HG03039 (cell line): Measurements from ENCODE around the gene SFTPA2.
"Not testable (repeated sequence)": the region's sequence is repeated elsewhere in the genome, so short reads cannot be mapped to it uniquely, and the experiment has no call there.

Source experiments
- ATAC-seq: cut with Tn5 transposase; IDR thresholded peaks from one replicate; pipeline ENCODE4 v1.9.1; 2021; ENCODE audit warnings: mild to moderate bottlenecking, moderate library complexity; ENCODE audit not compliant: unreplicated experiment

The SFTPA2 gene

DNA sequence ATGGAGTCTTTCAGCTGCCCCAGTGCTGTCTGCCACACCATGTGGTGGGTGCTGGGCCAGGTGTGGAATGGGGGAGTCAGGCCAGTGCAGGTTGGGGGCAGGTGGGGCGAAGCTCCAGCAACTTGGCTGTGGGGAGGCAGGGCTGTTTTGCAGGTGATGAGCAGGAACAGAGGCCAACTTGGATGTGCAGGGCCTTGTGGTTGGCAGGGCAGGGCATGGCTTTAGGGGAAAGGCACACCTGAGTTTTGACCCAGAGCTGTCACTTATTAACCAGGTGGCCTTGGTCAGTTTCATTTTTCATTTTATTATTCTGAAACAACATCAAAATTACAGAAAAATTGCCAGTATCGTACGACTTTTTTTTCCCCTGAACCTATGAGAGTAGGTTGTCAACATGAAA lies 1.1 kb upstream of the SFTPA2 start:
- ATAC-seq, result no peak

DNA sequence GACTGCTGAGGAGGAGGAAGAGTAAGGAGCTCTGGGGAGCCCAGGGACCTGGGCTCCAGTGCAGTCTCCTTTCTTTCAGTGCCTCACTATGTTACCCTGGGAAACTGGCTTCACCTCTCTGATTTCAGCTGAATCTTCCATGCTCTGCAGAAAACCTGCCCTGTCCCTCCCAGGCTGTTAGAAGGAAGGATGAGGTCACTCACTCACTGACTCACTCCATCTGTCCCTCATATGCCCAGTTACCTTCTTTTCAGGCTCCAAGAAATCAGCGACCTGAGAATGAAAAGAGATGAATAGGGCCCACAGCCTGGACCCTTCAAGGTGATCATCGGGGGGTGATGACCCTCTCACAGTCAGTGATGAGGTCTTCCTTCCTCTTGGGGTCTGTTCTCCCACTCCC lies 481 bp downstream of the SFTPA2 start:
- no peak for ATAC-seq

DNA sequence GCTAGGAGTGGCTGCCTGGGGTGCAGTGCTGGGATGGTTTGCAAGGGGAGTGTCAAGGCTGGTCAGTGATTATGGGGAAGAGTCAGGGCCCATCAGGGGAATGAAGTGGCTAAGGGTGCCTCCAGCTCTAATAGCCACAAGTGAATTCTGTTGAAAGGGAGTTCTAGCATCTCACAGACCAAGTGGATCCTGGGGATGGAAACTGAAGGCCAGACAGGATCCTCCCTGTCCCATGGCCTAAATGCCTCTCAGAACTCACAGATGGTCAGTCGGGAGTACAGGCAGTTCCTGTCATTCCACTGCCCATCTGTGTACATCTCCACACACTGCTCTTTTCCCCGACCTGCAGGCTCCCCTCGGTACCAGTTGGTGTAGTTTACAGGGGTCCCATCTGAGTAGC lies 3.2 kb downstream of the SFTPA2 start:
- not testable (repeated sequence) for ATAC-seq

DNA sequence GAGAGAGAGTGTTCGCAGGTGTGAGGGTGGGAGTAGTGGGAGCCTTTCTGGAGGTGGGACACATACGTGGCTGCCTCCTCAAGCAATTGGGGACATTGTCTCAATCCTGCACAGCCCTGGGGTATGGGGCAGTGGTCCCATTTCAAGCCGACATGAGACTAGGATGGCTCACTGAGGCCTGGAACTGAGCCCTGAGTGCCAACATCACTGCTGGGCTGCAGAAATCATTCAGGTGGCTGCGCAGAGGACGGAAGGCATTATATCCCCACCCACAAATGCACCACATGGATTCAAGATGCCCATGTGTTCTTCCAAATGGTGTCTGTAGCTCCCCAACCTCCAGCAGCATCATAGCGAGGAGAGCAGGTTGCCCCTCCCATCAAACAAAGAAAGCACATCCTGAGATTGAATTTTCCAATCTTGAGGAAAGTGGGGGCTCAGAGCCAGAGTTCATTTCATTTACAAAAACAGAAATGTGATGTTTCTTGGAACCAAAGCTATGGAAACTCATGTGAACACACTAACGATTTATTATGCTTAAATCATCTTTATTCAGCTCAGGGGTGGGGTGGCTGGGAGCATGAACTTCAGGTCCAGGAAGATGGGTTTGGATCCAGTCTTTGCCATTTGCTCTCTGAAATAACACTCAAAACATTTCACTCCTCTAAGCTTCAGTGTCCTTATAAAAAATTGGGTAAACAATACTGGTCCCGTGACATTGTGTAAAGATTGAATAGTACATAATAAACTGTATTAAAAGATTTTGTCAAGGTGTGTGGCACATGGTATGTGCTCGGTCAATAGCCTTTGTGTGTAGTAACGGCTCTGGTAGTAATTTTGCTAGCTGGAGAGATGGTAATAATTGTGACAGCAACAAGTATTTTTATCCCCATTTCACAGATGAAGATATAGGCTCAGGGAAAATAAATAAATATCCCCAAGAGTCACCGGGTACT lies 4.6 kb downstream of the SFTPA2 start:
- no peak for ATAC-seq

DNA sequence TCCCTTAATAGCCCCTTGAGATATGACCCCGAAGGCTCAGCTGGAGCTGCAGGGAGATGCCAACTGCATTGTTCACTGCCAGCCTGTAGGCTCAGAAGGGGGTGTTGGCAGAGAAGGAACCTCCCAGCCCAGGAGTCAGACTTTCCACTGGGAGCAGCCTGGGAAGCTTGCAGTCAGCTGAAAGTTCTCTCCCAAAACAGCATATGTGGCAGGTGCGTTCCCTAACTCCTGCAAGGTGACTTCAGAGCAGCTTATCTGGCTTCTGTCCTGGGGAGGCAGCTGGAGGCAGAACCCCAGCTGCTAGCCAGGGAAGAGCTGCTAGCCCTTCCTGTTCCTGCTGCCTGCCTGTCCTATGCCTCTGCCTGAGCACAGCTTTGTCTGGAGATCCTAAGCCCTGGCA lies 8.1 kb downstream of the SFTPA2 start:
- no peak for ATAC-seq

DNA sequence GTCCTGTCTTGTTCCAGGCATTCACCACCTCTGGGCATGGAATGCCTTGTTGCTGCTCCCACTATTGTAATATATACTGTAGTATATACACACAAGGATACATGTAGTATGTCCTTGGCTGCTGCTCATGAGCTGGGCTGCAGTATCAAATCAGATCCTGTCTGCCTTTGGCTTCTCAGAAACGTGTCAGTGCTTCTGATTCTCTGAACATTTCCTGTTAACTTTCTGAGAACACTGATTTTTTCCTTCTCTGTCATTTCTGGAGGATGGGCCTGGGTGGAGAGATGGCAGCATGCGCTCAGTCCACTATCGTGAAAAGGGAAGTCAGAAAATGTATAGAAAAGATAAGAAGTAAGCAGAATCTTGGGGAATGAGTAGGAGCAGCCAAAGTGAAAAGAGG lies 12.2 kb downstream of the SFTPA2 start:
- ATAC-seq, result no peak

DNA sequence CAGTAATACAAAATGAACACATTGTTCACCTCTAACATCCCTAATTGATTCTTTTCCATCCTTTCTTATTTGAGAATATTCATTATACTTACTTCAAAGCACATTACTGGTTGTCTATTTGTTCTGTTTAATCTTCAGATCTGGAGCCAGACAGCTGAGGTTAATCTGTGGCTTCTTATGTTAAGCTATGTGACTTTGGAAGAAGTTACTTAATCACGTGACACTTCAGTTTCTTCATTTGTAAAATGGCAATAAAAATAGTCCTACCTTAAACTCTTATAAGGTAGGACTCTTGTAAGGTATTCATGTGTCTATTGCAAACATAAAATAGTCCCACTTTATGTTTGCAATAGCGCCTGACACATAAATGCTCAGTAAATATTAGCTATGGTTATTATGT lies 13.1 kb downstream of the SFTPA2 start:
- not testable (repeated sequence) for ATAC-seq

DNA sequence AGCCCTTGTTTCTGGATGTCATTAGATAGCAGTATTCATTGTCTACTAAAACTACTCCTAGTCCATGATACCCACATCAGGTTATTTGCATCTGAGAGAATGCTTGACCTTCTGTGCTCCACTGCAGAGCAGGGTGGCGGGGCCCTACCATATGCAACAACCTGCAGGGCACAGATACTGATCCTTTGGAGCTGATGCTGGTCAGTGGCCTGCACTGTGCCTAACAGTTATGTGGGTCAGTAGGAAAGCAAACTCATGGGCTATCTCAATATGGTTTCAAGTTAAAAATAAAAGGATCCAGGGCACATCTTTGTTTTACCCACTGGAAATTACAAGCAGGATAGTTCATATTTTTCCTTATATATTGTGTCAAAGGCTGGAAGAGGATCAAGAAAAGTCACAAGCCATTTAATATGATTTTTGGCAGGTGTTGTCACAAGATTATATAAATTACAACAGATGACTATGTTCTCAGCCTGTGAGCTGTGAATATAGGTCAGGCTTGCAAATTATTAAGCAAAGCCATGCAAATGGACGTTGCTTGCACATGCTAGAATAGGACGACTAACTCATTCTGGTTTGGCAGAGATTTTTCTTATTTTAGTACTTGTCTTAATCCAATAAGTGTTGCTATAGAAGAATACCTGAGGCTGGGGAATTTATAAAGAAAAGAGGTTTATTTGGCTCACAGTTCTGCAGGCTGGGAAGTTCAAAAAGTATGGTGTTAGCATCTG lies 15.1 kb downstream of the SFTPA2 start:
- ATAC-seq, result not testable (repeated sequence)

DNA sequence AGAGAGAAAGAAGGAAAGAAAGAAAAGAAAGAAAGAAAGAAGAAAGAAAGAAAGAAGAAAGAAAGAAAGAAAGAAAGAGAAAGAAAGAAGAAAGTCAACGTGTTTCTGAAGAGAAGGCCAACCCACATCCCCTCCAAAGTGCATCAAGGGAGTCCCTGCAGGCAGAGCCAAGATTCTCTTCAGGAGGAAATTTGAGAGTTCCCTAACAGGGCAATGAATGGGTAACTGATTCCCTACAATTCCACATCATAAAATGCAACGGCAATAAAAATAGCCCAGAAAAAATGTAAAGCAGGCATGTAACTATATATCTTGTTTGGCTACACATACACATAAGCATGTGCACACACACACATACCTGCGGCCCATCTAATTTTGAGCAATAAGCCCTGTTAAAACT lies 15.8 kb downstream of the SFTPA2 start:
- not testable (repeated sequence) for ATAC-seq

DNA sequence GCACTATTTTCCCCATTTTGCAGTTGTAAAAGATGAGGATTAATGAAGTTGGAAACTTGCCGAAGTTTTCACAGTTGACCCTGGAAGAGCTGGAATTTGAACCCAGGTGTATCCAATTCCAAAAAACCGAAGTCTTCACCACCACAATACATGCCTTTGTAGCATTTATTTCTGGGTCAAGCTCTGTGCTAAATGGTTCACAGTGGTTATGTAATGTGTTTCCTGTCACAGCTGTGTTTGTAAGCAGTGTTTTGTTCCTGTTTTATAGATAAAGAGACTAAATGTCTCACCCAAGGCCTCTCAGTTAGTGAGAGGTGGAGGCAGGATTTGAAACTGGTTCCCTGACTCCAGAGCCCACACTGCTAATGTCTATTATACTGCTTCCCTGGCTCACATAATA lies 17.6 kb downstream of the SFTPA2 start:
- ATAC-seq, result no peak

DNA sequence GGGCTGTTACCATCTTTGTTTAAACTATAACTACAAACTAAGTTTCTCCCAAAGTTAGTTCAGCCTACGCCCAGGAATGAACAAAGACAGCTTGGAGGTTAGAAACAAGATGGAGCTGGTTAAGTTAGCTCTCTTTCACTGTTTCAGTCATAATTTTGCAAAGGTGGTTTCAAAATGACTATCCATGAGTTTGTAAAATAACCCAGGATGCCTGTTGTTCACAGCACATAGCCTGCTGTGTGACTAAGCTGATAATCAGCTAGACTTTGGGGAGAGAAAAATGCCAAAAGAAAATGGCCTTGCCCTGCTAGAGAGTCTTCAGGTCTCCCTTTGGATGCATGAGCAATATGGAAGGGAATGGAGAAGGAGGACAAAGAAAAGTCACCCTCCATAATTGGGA lies 19.3 kb downstream of the SFTPA2 start:
- ATAC-seq, result peak; percentile 94

DNA sequence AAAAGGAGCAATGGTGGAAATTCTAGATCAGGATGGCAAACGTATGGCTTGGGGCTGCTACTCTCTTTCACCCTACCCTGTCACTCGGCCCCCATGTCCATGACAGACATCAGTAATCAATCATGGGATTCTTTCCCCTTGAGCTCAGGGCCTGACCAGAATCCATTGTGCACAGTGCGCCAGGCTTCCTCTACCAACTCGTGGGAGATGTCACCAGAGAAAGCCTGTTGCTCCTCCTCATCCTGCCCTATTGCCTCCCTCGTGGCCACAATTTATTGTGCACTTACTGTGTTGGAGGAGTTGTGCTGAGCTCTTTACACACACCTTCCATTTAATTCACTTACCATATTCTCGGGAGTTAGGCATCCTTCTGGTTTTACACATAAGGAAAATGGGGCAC lies 21.9 kb downstream of the SFTPA2 start:
- not testable (repeated sequence) for ATAC-seq

DNA sequence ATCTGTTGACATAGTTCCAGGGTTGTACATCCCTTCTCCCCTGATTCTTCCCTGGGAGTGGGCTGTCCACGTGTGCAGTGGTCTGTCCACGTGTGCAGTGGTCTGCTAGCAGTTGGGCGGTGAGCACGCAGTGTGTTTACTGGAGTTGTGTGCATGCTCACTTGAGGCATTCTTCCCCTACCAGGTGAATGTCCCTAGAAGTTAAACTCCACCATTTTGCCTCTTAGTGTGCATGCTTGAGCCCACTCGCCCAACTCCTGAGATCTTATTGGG lies 26.4 kb downstream of the SFTPA2 start:
- ATAC-seq, result not testable (repeated sequence)

DNA sequence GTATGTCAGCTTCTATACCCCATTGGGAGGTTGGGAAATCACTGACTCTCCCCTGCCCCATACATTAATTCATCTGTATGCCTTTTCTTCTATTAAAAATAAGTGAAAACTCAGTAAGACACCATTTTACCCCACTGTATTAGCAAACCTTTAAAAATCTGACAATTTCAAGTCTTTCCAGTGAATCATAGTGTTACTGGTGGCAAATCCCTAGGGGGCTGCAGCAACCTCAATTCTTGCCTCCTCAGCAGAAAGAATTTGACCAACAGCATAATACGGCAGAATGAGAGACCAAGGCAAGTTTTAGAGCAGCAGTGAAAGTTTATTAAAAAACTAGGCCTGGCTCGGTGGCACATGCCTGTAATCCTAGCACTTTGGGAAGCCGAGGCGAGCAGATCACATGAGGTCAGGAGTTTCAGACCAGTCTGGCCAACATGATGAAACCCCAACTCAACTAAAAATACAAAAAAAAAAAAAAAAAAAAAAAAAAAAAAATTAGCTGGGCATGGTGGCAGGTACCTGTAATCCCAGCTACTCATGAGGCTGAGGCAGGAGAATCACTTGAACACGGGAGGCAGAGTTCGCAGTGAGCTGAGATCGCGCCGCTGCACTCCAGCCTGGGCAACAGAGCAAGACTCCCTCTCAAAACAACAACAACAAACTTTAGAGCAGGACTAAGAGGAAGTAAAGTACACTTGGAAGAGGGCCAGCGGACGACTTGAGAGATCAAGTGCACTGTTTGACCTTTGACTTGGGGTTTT lies 26.9 kb downstream of the SFTPA2 start:
- ATAC-seq, result not testable (repeated sequence)

DNA sequence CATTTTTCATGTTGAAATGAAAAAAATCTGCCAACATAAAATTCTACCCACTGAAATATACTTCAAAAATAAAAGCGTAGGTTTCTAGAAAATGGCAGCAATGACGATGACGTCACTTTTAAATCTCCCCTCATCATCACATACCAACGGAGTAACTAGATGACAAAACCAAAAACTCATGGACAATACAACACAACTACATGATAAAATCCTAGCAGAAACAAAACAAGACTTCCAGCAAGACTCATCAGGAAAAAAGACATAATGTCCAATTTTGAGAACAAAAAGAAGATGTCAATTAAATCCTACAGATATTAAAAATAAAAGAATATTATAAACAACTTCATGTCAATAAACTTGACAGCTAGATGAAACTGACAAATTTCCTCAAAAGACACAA lies 31.9 kb downstream of the SFTPA2 start:
- ATAC-seq, result not testable (repeated sequence)

DNA sequence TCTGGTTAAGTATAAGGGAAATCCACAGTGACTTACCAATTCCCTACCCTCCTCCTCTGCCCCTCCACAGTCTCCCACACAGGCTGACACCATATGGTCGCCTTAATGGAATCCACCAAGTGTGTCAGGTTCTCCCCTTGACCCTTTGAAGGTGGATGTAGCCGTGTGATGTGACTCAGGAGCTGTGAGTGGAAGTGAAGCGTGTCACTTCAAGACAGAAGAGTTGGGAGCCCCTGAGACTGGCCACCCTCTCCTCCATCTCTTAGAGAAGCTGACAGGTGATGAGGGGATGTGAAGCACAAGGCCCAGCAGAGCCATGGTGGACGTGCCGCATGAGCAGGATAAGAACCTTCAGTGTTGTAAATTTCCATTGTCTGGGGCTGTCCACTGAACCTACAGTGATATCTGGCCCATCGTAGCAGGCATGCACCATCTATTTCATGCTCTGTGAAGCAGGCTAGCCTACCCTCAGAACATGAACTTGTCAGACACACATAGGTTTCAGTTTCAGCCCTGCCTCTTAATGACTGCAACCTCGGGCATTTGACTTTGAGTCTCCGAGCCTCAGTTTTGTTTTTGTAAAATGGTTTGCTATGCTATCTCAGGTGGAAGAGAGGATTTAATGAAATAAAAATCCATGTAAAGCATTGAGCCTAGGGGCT lies 35.0 kb downstream of the SFTPA2 start:
- peak; percentile 61 for ATAC-seq

DNA sequence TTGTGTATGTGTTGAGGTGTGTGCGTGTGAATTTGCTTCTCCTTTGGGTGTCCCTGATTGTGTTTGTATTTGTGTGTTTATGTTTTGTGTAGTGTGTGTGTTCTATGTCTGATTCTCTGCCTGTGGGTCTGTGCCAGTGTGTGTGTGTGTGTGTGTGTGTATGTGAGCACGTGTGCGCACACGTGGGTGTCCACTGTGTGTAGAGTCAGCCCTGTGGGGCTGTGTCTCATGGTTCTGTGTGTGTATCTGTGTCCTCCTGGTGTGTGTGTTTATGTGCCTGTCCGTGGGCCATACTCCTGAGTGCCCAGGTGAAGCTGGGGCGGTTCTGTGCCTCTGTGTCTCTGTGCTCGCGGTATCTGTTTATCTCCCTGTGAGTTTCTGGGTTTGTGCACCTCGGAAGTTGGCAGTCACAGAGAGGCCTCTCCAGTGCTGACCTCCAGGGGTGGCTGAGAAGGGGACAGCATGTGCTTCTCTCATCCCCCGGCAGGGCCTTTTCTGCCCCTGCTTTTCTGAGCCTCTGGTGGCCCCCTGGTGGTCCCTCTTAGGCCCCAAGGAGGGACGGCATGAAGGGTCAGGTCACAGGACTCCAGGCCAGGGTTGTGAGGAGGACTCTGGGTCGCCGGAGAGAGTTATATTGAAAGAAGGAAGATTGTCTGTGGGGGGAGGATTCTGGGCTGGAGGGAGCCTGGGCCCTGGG lies 36.9 kb downstream of the SFTPA2 start:
- ATAC-seq, result not testable (repeated sequence)

DNA sequence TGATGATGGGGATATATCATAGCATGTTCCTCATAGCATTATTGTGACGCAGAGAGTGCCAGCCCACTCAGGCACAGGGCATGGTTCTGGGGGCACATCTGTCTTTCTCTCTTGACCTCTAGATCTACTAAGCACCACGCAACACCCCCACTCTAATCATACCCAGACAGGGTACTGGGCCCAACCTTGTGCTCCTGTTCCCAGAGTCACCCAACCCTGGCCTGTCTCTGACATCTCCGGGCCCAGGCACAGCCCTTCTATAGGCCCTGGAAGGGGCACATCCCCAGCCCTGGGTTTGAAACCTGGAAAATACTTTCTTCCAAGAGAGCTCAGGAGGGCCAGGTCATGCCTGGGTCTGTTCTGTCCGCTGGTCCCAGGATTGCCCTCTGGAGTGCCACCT lies 37.7 kb downstream of the SFTPA2 start:
- not testable (repeated sequence) for ATAC-seq

DNA sequence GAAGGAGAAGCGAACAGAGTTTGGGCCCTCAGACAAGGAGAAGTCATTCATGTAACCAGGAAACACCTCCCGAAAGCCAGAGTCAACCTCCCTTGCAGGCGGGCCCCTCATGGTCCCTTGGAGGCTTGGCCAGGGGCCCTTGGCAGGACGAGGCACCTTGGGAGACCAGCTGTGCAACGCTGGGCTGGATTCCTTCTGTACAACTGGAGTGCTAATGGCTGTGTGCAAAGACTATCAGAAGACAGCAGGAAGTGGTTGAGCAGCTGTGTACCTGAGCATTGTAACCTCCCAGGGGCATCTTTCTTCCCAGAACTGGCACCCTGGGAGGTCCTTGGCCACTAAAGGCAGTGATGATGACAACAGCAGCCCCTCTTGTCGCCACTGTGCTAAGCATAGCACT lies 38.5 kb downstream of the SFTPA2 start:
- ATAC-seq, result not testable (repeated sequence)

DNA sequence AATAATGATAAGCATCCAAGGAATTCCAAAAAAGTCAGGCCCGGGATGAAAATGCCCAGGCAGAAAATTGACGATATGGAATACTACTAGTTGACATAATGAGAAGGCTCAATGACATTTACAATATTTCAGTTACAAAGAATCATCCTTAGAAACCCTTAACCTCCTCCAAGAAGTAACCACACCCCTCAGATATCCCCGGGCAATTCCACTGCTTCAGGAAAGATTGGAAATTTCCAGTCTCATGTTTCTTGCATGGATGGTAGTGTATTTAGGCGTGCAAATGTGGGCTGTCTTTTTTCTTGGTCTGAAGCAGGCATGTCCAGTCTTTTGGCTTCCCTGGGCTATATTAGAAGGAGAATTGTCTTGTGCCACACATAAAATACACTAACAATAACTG lies 42.6 kb downstream of the SFTPA2 start:
- ATAC-seq, result not testable (repeated sequence)
